ENCODE data around the gene MTFR1L.

MTFR1L gene

GRCh38 chr1:25803368-25803767 is 16.4 kb upstream of the MTFR1L start:
- TF ChIP-seq POLR2A (IDR thresholded peaks at IDR 0.05; ENCODE audit: extremely low read depth, insufficient read length) = no peak
- TF ChIP-seq MYC (IDR thresholded peaks at IDR 0.05; ENCODE audit: low read depth, low read length) = no peak
- TF ChIP-seq MAX (IDR thresholded peaks at IDR 0.05; ENCODE audit: low read depth, low read length) = no peak
- TF ChIP-seq, protein P1, sequence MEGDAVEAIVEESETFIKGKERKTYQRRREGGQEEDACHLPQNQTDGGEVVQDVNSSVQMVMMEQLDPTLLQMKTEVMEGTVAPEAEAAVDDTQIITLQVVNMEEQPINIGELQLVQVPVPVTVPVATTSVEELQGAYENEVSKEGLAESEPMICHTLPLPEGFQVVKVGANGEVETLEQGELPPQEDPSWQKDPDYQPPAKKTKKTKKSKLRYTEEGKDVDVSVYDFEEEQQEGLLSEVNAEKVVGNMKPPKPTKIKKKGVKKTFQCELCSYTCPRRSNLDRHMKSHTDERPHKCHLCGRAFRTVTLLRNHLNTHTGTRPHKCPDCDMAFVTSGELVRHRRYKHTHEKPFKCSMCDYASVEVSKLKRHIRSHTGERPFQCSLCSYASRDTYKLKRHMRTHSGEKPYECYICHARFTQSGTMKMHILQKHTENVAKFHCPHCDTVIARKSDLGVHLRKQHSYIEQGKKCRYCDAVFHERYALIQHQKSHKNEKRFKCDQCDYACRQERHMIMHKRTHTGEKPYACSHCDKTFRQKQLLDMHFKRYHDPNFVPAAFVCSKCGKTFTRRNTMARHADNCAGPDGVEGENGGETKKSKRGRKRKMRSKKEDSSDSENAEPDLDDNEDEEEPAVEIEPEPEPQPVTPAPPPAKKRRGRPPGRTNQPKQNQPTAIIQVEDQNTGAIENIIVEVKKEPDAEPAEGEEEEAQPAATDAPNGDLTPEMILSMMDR (IDR thresholded peaks at IDR 0.05; ENCODE audit: low read depth, low read length) = no peak
- DNase-seq (ENCODE audit: low read depth) = no peak
- no peak overlapping the region for H3K4me3 ChIP-seq (ENCODE audit: low read depth, low read length)

DNA sequence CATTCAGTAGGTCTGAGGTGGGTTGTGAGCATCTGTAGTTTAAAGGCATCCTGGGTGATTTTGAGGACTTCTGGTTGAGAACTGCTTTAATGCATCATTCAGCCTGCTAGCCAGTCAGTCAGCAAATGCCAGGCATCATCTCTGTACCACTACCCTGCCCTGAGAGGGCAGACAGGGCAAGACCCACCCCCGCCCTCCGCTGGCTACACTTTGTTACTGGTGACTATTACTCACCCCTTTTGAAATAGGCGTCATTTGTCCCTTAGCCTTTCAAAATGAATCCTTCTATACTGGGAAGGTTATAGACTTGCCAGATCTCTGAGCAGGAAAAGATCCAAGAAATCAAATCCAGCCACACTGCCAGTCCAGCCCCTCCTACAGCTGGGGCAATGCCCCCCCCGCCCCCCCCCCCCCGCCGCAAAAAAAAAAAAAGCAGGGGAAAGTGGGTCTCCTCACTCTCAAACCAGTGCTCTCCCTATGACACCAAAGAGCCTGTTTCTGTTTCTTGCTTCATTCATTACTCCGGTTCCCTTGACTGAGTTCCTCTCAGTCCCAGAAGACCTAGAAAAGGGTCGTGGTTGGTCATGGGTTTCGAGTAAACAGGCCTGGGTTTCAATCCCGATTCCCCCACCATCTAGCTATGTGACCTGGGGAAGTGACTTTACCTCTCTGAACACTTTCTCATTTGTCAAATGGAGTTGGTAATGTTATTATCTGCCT is 15.3 kb upstream of the MTFR1L start:
- no peak overlapping the region for H3K4me3 ChIP-seq (ENCODE audit: low read depth, low read length)
- TF ChIP-seq MYC (IDR thresholded peaks at IDR 0.05; ENCODE audit: low read depth, low read length) (no peak), MAX (IDR thresholded peaks at IDR 0.05; ENCODE audit: low read depth, low read length) (no peak)
- DNase-seq (ENCODE audit: low read depth) = no peak

DNA sequence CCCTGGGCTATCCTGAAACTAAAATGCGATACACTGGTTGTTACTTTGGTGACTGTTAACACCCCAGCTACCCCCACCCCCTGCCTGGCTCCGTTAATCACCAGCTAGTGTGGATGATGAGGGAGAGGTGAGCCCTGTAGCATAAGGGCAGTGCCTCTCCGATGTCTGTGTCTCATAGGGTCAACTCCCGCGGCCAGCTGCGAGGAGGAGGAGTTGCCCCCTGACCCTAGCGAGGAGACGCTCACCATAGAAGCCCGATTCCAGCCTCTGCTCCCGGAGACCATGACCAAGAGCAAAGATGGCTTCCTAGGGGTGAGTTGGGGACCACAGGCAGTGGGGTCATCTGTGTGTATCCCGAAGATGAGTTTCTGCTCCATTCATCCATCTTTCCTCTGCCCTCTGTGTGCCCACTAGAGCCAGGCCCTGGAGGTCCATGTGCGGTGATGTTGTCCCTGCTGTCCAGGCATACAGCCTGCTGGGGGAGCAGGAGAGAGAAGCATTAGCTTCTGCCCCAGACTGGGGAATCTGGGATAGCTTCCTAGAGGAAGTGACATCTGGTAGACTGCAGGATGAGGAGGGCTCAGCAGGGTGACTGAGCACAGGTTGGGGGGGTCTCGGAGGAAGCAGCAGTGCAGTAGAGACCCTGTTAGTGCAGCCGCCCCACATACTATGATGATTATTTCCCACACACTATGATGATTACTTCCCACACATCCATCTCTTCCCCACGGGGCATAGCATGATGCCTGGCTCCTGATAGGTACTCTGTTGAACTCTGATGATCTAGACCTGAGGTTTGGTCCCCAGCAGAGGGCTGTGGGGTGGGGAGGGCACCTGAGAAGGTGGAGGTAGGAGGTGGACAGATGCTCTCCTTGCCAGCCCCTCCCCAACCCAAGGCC is 14.5 kb upstream of the MTFR1L start:
- no peak overlapping the region for H3K4me3 ChIP-seq (ENCODE audit: low read depth, low read length)
- TF ChIP-seq MAX (IDR thresholded peaks at IDR 0.05; ENCODE audit: low read depth, low read length) = no peak
- no peak for TF ChIP-seq MYC (IDR thresholded peaks at IDR 0.05; ENCODE audit: low read depth, low read length)
- no peak for TF ChIP-seq POLR2A (IDR thresholded peaks at IDR 0.05; ENCODE audit: extremely low read depth, insufficient read length)
- TF ChIP-seq, protein P1 (IDR thresholded peaks at IDR 0.05; ENCODE audit: low read depth, low read length) = no peak
- no peak for DNase-seq (ENCODE audit: low read depth)

DNA sequence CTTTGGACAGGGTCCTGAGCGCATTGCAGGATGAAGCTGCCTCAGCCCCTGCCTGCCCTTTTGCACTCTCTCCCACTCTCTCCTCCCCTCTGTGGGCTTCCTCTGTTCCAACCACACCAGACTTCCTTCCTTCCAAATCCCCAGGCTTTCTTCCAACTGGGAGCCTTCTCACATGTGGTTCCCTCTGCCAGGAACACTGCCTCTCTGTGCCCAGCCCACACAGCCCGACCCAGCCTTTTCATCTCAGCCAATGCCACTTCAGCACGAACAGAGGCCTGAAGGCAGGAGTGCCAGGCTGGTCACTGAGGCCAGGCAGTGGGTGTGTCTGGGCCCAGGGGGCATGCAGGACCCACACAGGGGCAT is 13.9 kb upstream of the MTFR1L start:
- DNase-seq (ENCODE audit: low read depth) = no peak
- H3K4me3 ChIP-seq (ENCODE audit: low read depth, low read length) = no peak overlapping the region

GRCh38 chr1:25806418-25806817 is 13.3 kb upstream of the MTFR1L start:
- no peak for DNase-seq (ENCODE audit: low read depth)

More for the DNA sequence above, 13.9 kb upstream of the MTFR1L start:
- TF ChIP-seq MAX (IDR thresholded peaks at IDR 0.05; ENCODE audit: low read depth, low read length) (no peak), POLR2A (IDR thresholded peaks at IDR 0.05; ENCODE audit: extremely low read depth, insufficient read length) (no peak), MYC (IDR thresholded peaks at IDR 0.05; ENCODE audit: low read depth, low read length) (no peak)
- TF ChIP-seq, protein P1 (IDR thresholded peaks at IDR 0.05; ENCODE audit: low read depth, low read length) = no peak

More at GRCh38 chr1:25806418-25806817, 13.3 kb upstream of the MTFR1L start:
- no peak for TF ChIP-seq MYC (IDR thresholded peaks at IDR 0.05; ENCODE audit: low read depth, low read length)
- TF ChIP-seq, protein P1 (IDR thresholded peaks at IDR 0.05; ENCODE audit: low read depth, low read length) = no peak
- no peak for TF ChIP-seq POLR2A (IDR thresholded peaks at IDR 0.05; ENCODE audit: extremely low read depth, insufficient read length)
- TF ChIP-seq MAX (IDR thresholded peaks at IDR 0.05; ENCODE audit: low read depth, low read length) = no peak
- no peak overlapping the region for H3K4me3 ChIP-seq (ENCODE audit: low read depth, low read length)
